ENCODE measurements around the gene ADGRV1.

The ADGRV1 gene

DNA sequence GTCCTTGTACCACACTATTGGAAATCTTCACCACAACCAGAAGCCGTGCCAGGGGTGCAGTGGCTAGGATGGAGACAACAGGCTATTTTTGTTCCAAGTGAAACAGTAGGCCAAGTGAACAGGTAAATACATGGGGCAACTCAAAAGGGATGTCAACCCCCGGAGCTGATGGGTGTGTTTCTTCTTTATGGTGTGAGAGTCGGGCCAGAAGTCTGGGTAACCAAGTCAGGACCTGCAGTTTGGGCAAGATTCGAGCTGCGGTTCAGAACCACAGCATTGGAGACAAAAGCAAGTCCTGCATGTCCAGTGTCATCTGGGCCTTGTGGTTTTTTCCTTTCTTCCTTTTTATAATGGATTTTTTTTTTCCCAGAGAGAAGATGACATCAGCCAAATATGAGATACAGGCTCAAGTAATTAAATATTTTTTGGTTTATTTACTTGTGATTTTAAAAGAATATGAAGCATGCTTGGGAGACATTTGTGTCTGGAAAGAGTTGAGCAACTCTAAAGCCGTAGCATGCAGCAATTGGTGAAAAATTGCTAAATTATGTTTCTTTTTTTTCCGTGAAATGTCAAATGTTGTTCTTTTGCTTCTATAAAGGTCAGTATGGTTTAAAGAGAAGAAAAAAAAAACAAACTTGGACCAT, 562.9 kb downstream of the ADGRV1 start:
- no peak for DNase-seq

DNA sequence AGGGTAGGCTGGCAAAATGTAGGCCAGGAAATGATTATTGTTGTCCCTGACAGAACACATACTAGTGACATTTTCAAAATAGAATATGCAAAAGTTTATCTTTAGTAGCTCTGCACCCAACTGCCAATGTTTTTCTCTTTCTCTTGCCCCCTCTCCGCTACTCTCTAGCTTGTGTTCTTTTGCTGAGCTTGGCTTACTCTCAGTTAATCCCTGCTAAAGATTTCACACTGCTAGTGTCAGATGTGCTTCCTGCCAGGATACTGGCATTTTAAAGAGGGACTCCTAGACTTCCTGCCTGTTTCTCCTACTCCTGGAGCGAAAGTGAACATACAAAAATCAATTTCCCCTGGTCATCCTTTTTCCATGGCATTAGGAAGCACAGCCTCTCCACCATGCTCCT, 564.1 kb downstream of the ADGRV1 start:
- DNase-seq = no peak

DNA sequence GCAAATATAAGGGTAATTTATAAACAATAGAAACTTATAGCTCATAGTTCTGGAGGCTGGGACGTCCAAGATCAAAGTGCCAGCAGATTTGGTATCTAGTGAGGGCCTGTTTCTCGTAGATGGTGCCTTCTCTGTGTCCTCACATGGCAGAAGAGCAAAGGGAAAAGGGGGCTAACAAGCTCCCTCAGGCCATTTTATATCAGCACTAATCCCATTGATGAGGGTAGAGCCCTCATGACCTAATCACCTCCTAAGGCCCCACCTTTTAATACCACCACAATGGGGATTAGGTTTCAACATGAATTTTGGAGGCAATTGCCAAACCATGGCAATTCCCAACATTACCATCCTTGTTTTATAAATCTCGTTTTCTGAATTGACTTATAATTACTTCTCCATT, 564.7 kb downstream of the ADGRV1 start:
- no peak for DNase-seq

DNA sequence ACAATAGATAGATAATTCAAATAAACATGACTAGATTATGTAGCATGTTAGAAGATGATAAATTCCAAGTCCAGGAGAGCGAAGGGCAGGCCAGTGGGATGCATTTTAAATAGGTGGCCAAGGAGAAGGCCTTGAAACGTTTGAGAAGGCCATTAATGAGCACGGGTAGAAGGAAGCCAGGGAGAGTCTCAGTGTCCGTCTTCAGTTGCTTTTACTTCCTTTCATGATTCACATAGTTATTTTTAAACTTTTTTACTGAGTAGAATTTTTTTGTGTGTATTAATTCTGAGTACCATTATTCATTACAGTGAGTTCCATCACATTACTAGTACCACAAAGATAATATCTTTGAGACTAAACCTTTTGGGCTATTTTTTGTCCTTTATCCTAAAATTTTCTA, 565.3 kb downstream of the ADGRV1 start:
- DNase-seq = no peak

DNA sequence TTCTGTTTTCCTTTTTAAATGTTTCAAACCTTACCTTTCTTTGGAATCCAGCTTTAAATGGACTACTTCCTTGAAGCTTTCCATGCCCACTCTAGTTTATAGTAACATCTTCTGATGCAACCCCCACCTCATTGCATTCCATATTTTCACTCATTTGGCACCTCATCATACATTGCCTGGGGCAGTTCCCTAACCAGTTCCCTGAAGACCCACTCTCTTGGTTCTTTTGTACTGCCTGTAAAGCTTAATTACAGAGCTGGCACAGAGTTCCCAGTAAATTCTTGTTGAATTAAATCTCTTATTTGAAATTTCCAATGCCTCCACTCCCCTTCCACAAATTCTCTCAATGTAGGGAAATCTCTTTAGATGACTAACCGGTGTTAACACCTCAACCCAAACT, 567.3 kb downstream of the ADGRV1 start:
- no peak for DNase-seq

DNA sequence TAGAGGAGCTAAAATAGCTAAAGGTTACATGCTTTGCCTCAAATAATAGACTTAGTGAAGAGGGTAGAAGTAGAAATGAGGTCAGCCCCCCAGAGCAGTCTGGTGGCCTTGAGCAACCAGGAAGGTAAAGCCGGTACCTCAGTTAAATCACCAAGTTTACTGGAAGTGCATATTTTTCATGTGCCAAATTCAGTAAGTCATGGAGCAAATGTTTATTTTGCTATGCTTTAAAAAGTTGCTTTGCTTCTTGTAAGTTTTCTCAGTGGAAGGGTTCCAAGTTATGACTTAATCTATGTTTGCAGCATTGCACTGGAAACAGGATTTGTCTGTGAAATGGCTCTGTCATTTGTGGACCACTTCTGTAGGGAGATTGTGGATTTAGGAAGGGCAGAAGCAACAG, 567.9 kb downstream of the ADGRV1 start:
- no peak for DNase-seq

DNA sequence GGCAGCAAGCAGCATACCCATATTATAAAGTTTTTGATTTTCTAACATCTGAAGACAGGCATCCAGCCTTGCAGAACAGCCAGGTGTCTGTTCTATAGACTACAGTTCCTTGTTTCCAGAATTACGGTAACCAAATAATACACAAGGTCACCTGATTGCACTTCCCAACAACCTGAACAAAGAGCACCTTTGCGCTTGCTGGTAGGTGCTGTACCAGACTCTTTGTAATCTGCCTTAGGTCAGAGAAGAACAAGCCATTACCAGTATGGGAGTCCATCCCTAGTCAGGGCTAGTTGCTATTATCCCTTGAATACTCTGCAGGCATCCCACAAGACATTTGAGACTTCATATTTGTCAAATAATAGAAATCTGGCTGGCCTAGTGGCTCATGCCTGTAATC, 568.3 kb downstream of the ADGRV1 start:
- no peak for DNase-seq

DNA sequence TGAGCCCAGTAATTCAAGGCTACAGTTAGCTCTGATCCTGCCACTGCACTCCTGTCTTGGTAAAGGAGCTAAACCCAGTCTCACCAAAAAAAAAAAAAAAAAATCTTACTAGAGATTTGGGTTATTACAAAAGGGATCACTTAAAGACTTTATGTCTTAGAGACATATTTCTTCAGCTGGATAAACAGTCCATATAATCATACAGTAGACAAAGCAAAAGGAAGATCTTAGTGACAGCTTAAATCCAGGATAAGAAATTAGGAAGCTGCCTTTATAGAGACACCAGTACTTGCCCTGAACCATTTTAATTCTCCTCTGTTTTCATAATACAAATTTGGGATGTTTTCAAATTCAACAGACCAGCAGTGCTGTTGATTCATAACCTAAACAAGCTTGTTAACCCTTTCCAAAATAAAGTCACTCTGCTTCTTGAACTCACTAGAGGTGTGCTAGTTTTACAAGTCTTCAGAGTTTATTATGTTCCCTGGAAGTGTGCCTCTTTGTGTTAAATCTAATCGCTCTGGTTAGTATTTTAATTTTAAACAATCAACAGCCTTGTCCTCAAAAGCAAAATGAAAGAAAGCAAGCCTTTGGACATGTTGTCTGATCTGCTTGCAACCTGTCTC, 569.0 kb downstream of the ADGRV1 start:
- no peak for DNase-seq

DNA sequence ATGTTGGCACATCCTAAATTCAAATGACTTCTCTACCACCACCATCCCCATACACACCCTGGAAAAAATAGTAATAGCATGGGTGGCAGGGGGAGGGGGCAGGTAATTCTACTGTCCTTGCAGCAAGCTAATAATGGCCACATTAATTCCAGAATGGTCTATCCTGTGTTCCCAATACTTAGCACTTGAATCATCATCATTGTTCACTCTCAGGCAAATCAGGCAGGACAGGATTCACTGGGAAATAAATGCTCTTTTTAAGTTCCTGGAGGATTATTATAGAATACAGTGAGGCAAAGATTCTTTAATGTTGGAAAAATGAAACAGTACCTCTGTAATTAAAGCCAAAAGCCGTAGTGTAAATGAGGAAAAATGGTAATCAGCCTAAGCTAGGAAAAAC, 570.0 kb downstream of the ADGRV1 start:
- DNase-seq = no peak

DNA sequence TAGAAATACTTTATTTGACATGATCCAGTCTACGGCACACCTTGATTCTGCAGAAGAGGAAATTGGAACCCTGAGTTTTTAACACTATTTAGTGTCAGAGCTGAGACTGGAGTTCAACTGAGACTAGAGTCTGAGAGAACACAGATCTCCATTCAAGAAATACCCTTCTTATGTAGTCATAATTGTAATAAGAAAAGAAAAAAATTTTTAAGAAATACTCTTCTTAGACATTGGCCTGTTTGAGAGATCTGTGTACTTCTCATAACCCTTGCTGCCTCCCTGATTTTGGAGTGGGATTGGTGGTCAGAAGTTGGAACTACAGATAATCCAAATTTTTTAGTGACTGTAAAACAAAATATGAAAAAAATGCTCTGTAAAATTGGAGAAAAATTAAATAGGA, 571.2 kb downstream of the ADGRV1 start:
- no peak for DNase-seq

DNA sequence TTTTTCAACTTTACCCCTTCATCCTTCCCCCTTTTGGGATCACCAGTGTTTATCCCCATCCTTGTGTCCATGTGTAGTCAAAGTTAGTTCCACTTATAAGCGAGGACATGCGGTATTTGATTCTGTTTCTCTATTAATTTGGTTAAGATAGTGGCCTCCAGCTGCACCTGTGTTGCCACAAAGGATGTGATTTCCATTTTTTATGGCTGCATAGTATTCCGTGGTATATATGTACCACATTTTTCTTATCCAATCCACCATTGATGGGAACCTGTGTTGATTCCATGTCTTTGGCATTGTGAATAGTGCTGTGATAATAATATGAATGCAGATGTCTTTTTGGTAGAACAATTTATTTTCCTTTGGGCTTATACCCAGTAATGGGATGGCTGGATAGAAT, 572.2 kb downstream of the ADGRV1 start:
- no peak for DNase-seq

DNA sequence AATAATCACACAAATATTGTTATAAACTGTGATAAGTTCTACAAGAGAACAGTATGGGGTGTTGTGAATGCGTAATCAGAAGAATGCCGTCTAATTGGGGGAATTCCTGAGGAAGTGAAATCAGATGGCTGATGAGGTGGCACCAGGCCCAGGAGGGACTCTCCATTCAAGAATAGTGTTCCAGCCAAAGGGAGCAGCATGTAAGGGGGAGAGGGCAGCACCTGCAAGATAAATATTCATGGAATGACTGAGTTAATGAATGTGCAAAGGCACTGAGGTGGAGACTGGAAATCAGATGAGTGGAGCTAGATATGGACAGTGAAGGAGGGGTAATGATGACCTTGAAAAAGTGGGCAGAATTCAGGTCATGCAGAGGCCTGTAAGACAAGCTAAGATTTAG, 574.0 kb downstream of the ADGRV1 start:
- DNase-seq = no peak

DNA sequence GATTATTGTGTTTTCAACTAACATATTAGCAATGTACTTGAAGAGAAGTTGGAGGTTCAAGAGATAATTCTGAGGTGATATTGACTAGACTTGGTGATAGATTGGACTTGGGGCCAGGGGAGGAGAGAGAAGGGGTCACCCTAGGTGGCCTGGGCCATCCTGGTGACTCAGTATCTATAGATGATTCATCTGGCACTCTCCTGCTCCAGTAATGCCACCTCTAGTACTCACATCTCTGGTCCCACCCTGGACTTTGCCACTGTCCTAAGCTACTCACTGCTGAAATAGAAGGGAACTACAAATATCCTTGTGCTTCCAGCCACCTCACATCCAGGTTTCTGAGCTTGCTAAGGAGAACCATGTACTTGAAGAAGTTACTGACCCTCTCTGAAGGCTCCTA, 574.6 kb downstream of the ADGRV1 start:
- DNase-seq = no peak

DNA sequence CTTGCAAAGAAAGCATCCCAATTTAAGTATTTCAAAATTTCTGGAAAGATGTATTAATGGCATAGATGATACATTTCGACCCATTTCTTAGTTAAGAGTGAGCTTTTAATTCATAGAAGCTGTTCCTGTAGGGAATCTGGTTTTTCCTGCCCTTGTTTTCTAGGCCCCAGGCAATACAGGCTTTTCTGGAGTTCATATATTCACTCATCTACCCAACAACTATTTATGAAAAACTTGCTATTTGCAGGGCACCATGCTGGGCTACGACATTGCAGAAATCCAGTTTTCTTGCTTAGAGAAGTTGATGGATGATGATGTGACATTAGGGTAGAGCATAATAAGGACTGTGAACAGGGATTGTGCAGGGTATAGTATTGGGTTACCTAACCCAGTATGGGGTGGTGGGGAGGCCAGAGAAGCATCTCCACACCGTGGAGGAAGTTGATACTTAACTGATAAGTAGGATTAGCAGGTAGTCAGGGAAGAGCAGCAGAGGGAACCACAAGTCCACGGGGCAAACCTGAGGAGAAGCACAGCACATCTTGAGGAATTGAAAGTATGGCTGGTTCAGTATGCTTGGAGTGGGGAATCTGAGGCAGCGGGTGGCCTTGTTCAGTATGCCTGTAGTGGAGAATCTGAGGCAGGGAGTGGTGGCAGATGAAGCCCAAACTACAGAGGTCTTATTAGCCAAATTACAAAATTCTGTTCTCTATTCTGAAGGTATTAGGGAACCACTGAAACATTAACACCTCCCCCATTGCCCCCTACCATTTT, 577.1 kb downstream of the ADGRV1 start:
- DNase-seq = no peak

DNA sequence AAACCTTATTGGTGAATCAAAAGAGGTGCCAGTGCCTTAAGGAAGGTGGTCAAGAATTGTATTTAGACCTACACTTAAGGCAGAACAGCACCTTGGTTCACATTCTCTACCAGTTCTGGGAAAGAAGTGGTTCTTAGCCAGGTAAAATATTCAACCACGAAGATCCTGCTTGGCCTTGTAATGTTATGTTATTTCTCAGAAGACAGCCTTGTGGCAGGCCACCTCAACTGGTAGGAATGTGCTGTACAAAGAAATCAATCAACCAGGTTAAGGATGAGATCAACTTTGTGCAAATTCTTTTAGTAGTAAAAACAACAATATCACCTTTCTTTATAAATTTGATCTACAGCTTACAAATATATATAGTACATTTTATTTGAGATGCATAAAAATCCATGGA, 577.7 kb downstream of the ADGRV1 start:
- DNase-seq = no peak

DNA sequence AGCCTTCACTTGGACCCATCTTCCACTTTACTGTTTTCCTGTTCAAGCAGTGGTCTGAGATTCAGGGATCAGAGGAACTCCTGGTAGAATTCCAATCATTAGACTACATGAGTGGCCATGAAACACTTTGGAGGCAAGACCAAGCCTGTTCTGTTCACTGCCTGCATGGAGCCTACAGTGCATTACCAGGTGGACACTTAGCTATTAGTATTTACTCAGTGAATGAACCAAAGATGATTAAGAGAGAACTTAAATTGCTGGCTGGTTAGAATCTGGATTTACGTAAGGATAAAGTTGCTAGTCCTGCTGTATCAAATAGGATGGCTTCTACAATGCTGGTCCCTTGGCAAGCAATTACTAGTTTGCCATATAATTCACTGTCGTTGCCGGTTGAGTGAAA, 579.0 kb downstream of the ADGRV1 start:
- DNase-seq = no peak

DNA sequence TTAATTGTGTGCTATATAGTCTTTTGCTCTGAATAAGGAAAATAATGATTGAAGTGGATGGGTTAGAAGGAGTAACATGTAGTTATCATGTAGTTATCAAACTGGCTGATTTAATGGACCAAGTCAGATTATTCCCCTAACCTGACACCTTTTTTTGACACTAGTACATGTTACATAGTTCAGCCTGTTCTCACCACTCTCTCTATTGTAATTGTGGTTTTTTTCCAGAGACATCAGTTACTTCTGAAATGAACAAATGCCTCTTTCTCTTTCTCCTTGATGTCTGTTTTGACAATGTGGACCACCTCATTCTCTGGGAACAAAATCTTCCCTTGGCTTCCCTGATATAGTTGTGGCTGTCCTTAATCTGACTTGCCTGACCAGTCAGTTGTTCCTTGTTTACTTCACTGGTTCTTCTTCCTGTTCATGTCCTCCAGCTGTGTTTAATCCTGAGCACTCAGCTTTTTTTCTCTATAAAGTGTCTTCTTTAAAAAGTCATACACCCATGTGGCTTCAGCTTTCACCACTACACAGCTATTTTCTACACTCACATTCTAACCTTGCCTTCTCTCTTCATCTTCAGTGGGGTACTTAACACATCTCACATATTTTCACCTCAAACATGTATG, 581.1 kb downstream of the ADGRV1 start:
- no peak for DNase-seq

DNA sequence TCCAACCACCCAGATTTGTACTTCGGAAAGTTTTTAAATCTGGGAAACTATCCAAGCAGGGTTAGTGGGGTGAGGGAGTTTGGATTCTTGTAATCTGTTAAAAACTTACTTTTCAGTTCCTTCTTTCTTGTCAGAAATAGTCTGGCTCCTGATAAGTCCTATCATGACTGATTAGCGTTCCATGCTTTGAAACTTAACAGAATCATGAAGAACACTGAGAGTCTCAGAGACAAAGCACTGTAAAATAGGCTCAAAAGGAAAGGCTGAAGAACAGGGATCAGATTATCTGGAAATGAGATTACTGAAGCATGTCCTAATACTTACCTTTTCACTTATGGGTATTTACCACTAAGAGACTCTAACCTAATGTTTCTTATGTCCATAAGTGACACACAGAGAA, 582.1 kb downstream of the ADGRV1 start:
- no peak for DNase-seq

DNA sequence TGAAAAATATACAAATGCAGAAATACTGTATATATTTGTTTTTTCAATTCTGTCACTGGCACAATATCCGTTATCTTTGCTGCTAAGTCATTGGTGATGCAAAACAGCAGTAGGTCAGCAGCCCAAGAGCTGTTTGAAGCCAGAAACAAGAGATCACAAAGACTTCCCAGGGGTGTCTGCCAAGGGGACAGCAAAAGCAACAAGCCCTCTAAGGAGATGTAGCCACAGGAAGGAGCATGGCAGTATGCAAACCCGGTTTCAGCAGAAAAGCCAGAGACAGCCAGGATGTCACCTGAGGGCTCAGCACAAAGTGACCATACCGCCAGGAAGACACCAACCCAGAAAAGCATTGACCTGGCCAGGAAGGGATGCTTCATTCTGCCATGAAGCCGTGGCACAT, 583.0 kb downstream of the ADGRV1 start:
- no peak for DNase-seq

DNA sequence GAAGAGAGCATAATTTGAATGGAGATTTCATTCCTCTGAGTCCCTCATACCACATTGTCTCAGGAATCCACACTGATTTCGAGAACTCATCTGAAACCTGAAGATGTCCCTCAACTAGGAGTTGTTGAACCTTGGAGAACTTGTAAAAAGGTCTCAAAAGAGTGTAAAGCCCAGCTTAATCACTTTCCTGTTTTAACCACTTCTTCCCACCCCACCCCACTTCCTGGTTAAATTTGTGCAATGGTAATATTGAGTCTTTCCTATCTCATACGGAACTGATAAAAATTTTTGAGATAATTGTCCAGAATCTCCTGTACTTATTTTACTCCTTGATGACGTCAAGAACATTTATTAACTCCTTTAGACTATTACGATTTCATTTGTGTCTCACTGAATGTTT, 583.8 kb downstream of the ADGRV1 start:
- DNase-seq = no peak

DNA sequence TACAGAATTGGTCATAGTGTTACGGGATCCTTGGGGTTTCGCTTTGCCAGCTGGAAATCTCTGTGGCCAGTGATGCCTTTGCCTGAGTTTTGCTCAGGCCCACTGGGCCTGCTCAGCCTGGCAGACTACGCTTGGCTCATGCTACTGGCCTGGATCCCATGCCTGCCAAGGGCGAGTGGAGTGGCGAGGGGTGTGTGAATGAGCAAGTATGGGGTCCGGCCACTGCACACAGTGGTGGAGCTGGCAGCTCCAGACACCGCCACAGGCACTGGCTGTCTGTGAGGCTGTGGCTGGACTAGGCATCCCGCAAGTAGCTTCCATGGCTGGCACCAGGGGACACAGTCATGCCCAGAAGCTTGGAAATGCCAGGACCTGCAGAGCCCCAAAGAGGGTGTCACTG, 584.2 kb downstream of the ADGRV1 start:
- DNase-seq = no peak

DNA sequence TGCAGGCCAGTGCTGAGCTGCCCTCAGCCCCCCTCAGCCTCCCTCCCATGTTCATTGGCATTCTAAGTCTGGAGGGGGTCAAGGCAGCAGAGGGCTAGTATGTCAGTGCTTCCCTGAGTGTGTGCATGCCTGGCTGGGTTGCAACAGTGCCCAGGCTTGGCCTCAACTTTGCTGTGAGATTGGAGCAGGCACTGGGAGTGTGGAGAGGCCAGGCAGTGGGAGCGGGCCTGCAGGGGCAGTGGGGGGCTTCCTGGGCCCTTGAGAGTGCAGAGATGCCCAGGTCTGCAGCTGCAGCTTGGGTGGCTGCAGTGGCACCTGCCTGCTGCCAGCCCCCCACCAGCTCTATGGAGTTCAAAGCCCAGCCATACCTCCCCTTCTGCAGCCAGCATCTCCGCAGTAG, 585.2 kb downstream of the ADGRV1 start:
- DNase-seq = no peak

DNA sequence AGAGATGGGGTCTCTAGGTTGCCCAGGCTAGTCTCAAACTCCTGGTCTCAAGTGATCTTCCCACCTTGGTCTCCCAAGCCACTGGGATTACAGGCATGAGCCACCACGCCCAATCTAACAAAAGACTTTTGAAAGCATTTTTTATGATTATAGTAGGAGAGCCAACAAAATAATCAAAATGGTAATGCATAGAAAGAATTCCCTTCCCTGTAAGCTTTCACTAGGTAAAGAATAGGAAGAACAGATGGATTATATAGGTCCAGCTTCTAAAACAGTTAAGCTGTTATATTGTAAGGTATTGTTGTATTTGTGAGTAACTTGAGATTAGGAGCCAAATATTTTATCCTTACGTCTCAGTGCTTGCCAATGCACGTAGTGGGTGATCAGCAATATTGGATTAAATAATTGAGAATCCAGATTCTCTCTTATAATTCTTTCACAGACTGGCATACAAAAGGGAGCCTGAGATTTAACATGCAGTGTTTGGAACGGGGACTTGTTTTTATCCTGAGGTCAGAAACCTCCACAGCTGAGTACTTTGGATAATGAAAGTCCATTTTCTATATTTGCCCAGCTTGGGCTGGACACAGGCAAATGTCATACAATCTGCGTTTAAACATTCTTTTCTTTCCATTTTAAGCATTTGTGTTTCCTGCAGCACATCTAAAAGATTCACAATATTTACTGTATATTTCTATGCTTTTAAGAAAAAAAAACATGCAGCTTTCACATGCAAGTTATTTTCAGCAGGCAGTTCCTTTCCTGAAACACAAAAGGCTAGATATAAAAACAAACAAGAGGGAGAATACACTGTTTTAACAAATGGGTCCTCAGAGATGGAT, 586.1 kb downstream of the ADGRV1 start:
- DNase-seq = no peak

All from activated effector memory CD4-positive, alpha-beta T cell treated with anti-CD3 and anti-CD28 coated beads, Interleukin-2, amount 50 U/mL, for 16 hours (primary cell).